ENCODE measurements around the gene INO80E.

The INO80E gene

GRCh38 chr16:29985271-29985811 lies 10.7 kb upstream of the INO80E start:
- Mint-ChIP-seq H3K27me3 (no peaks in the 10 kb centered on the region), H3K4me1 (no peaks in the 10 kb centered on the region), H3K36me3 (peaks cover 13% of the 10 kb centered on the region), H3K4me3 (no peak overlapping the region), H3K27ac (no peak overlapping the region), H3K9me3 (no peaks in the 10 kb centered on the region)

DNA sequence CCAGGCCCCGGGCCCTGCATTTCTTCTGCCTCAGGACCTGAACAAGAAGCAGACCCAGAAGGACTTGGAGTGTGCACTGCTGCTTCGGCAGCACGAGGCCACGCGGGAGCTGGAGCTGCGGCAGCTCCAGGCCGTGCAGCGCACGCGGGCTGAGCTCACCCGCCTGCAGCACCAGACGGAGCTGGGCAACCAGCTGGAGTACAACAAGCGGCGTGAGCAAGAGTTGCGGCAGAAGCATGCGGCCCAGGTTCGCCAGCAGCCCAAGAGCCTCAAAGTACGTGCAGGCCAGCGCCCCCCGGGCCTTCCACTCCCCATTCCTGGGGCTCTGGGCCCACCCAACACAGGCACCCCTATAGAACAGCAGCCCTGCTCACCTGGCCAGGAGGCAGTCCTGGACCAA lies 9.8 kb upstream of the INO80E start:
- H3K27ac Mint-ChIP-seq = no peak overlapping the region

DNA sequence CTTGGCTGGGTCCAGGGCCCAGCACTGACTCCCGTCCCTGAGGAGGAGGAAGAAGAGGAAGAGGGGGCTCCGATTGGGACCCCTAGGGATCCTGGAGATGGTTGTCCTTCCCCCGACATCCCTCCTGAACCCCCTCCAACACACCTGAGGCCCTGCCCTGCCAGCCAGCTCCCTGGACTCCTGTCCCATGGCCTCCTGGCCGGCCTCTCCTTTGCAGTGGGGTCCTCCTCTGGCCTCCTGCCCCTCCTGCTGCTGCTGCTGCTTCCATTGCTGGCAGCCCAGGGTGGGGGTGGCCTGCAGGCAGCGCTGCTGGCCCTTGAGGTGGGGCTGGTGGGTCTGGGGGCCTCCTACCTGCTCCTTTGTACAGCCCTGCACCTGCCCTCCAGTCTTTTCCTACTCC lies 9.1 kb upstream of the INO80E start:
- Mint-ChIP-seq H3K27me3 (no peaks in the 10 kb centered on the region), H3K4me1 (no peaks in the 10 kb centered on the region), H3K36me3 (peaks cover 10% of the 10 kb centered on the region), H3K4me3 (no peak overlapping the region), H3K27ac (no peak overlapping the region), H3K9me3 (no peaks in the 10 kb centered on the region)

More for the DNA sequence above, 9.8 kb upstream of the INO80E start:
- no peaks in the 10 kb centered on the region for H3K9me3 Mint-ChIP-seq
- H3K27me3 Mint-ChIP-seq = no peaks in the 10 kb centered on the region
- H3K4me1 Mint-ChIP-seq = no peaks in the 10 kb centered on the region
- peaks cover 10% of the 10 kb centered on the region for H3K36me3 Mint-ChIP-seq
- no peak overlapping the region for H3K4me3 Mint-ChIP-seq

DNA sequence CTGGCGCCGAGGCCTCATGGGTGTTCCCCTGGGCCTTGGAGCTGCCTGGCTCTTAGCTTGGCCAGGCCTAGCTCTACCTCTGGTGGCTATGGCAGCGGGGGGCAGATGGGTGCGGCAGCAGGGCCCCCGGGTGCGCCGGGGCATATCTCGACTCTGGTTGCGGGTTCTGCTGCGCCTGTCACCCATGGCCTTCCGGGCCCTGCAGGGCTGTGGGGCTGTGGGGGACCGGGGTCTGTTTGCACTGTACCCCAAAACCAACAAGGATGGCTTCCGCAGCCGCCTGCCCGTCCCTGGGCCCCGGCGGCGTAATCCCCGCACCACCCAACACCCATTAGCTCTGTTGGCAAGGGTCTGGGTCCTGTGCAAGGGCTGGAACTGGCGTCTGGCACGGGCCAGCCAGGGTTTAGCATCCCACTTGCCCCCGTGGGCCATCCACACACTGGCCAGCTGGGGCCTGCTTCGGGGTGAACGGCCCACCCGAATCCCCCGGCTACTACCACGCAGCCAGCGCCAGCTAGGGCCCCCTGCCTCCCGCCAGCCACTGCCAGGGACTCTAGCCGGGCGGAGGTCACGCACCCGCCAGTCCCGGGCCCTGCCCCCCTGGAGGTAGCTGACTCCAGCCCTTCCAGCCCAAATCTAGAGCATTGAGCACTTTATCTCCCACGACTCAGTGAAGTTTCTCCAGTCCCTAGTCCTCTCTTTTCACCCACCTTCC lies 8.5 kb upstream of the INO80E start:
- Mint-ChIP-seq H3K36me3 (peaks cover 8% of the 10 kb centered on the region), H3K4me3 (no peak overlapping the region), H3K27ac (no peak overlapping the region), H3K9me3 (no peaks in the 10 kb centered on the region), H3K27me3 (no peaks in the 10 kb centered on the region), H3K4me1 (no peaks in the 10 kb centered on the region)

GRCh38 chr16:29988346-29989075 lies 7.5 kb upstream of the INO80E start:
- no peak overlapping the region for H3K4me3 Mint-ChIP-seq
- H3K9me3 Mint-ChIP-seq = no peaks in the 10 kb centered on the region
- peaks cover 9% of the 10 kb centered on the region for H3K36me3 Mint-ChIP-seq
- H3K27me3 Mint-ChIP-seq = no peaks in the 10 kb centered on the region
- H3K27ac Mint-ChIP-seq = no peak overlapping the region
- no peaks in the 10 kb centered on the region for H3K4me1 Mint-ChIP-seq

- Mint-ChIP-seq H3K27me3 (no peaks in the 10 kb centered on the region), H3K4me3 (no peak overlapping the region)
Measured at GRCh38 chr16:29989111-29989858, 6.8 kb upstream of the INO80E start.

GRCh38 chr16:29990034-29990433 lies 6.0 kb upstream of the INO80E start:
- no peaks in the 10 kb centered on the region for H3K27me3 Mint-ChIP-seq
- peaks cover 14% of the 10 kb centered on the region for H3K4me1 Mint-ChIP-seq
- H3K36me3 Mint-ChIP-seq = peaks cover 12% of the 10 kb centered on the region
- no peak overlapping the region for H3K27ac Mint-ChIP-seq
- no peaks in the 10 kb centered on the region for H3K9me3 Mint-ChIP-seq
- H3K4me3 Mint-ChIP-seq = no peak overlapping the region

More at GRCh38 chr16:29989111-29989858, 6.8 kb upstream of the INO80E start:
- H3K27ac Mint-ChIP-seq = no peak overlapping the region
- peaks cover 12% of the 10 kb centered on the region for H3K36me3 Mint-ChIP-seq
- peaks cover 6% of the 10 kb centered on the region for H3K4me1 Mint-ChIP-seq
- H3K9me3 Mint-ChIP-seq = no peaks in the 10 kb centered on the region

- H3K4me1 Mint-ChIP-seq = peaks cover 16% of the 10 kb centered on the region
- H3K9me3 Mint-ChIP-seq = no peaks in the 10 kb centered on the region
- H3K36me3 Mint-ChIP-seq = peaks cover 10% of the 10 kb centered on the region
- H3K27me3 Mint-ChIP-seq = no peaks in the 10 kb centered on the region
- H3K4me3 Mint-ChIP-seq = no peak overlapping the region
- H3K27ac Mint-ChIP-seq = no peak overlapping the region
Measured at GRCh38 chr16:29990883-29991570, 5.0 kb upstream of the INO80E start.

GRCh38 chr16:29991571-29991904 lies 4.5 kb upstream of the INO80E start:
- H3K4me3 Mint-ChIP-seq = no peak overlapping the region
- H3K36me3 Mint-ChIP-seq = peaks cover 10% of the 10 kb centered on the region
- H3K9me3 Mint-ChIP-seq = no peaks in the 10 kb centered on the region
- H3K27me3 Mint-ChIP-seq = no peaks in the 10 kb centered on the region
- peaks cover 21% of the 10 kb centered on the region for H3K4me1 Mint-ChIP-seq
- no peak overlapping the region for H3K27ac Mint-ChIP-seq

GRCh38 chr16:29992344-29992967 lies 3.6 kb upstream of the INO80E start:
- Mint-ChIP-seq H3K36me3 (peaks cover 10% of the 10 kb centered on the region), H3K27me3 (no peaks in the 10 kb centered on the region), H3K4me3 (no peak overlapping the region)

DNA sequence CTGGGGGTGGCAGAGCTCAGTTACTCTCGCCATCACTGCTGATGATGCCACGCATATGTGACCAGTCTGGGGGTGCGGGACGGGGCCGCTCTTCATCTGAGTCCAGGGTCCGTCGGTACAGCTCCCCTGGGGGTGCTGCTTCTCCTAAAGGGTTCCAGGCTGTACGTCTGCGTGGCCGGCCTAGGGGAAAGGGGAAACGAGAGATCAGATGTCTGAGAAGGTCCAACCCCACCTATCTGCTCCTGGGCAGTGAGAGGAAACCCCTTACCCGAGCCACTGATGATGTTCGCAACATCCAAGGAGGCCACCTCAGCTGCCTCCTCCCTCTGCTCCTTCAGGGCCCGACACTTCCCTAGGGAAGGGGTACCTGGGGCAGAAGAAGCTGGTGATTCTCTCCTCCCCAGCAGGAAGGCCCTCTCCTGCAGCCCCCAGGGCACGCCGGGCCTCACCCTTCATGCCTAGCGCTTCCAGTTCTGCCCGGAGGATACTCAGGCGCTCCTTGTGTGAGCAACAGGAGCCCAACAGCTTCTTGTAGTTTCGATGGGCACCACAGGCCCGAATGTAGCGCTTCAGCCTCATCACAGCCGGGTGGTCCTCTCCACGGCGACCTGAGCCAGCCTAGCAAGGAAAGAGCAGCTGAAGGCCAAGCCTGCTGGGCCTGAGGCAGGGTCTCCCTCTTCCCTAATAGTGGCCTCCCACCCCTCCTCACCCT lies 2.7 kb upstream of the INO80E start:
- no peaks in the 10 kb centered on the region for H3K27me3 Mint-ChIP-seq
- H3K36me3 Mint-ChIP-seq = peaks cover 6% of the 10 kb centered on the region
- H3K27ac Mint-ChIP-seq = no peak overlapping the region
- H3K4me1 Mint-ChIP-seq = peaks cover 34% of the 10 kb centered on the region
- no peak overlapping the region for H3K4me3 Mint-ChIP-seq
- H3K9me3 Mint-ChIP-seq = no peaks in the 10 kb centered on the region

More at GRCh38 chr16:29992344-29992967, 3.6 kb upstream of the INO80E start:
- peaks cover 27% of the 10 kb centered on the region for H3K4me1 Mint-ChIP-seq
- no peaks in the 10 kb centered on the region for H3K9me3 Mint-ChIP-seq
- H3K27ac Mint-ChIP-seq = no peak overlapping the region

GRCh38 chr16:29993903-29994599 lies 2.0 kb upstream of the INO80E start:
- H3K4me1 Mint-ChIP-seq = peaks cover 38% of the 10 kb centered on the region
- peak overlapping the region; percentile 96 for H3K27ac Mint-ChIP-seq
- no peaks in the 10 kb centered on the region for H3K9me3 Mint-ChIP-seq
- no peaks in the 10 kb centered on the region for H3K27me3 Mint-ChIP-seq
- peaks cover 6% of the 10 kb centered on the region for H3K36me3 Mint-ChIP-seq
- peak overlapping the region; percentile 99 for H3K4me3 Mint-ChIP-seq

DNA sequence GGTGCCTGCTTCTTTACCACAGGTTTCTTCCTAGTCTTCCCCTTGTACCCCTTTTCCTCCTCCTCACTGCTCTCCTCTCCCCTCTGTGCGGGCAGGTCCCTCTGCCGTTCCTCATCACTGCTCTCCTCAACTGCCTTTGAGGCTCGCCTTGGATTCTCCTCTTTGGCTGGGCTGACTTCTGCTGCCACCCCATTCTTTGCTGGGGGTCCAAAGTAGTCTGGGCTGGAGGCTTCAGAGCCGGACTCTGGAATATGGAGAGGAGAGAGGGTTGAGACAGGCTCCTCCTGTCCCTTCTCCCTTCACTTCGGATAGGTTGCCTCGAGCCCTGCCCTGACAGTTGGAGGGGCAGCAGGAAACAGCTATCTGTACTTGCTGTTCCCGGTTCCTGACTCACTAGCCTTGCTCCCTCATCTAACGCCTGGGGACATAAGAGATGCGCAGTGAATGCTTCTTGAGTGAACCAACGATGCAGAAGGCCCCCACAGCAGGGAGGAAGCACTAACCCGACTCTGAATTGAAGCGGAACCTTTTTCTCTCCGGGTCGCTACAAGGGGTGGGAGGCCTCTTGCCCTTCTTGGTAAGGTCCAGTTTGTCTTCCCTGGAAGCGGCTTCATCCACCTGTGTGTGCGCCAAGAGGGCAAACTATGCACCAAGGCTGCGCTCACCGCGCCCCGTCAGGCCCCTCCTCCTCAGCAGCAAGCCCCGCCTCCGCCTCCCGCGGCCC lies 1.3 kb upstream of the INO80E start:
- Mint-ChIP-seq H3K27me3 (no peaks in the 10 kb centered on the region), H3K4me3 (peak overlapping the region; percentile 99), H3K4me1 (peaks cover 43% of the 10 kb centered on the region), H3K27ac (peak overlapping the region; percentile 96), H3K9me3 (no peaks in the 10 kb centered on the region), H3K36me3 (peaks cover 5% of the 10 kb centered on the region)

All from activated naive CD4-positive, alpha-beta T cell treated with anti-CD3 and anti-CD28 coated beads, Interleukin-2, amount 50 U/mL, for 24 hours (primary cell).